ENCODE results near the gene LGMN.
A peak's percentile ranks its signal among the peaks of the same experiment; 100 is the strongest.

LGMN gene

GRCh38 chr14:92793709-92794546, 45.5 kb upstream of the LGMN start, which contains the start of gene GOLGA5 (continued):
- TF ChIP-seq ZNF610 (tag by site-specific recombination; IDR thresholded peaks at IDR 0.05; ENCODE audit: borderline replicate concordance) (no peak), HOXA7 (CRISPR knock-in tag; IDR thresholded peaks at IDR 0.05; ENCODE audit: borderline replicate concordance) (no peak), ZBTB20 (tag by site-specific recombination; IDR thresholded peaks at IDR 0.05) (peak; percentile 81; the same call in 1 of the 2 replicates), ZNF488 (tag by site-specific recombination; IDR thresholded peaks at IDR 0.05) (no peak), ZNF701 (tag by site-specific recombination; IDR thresholded peaks at IDR 0.05) (no peak), ZFP69B (tag by site-specific recombination; IDR thresholded peaks at IDR 0.05) (peak; percentile 47; the same call in 1 of the 2 replicates), ZNF214 (tag by site-specific recombination; IDR thresholded peaks at IDR 0.05; ENCODE audit: borderline replicate concordance) (no peak), ZNF585B (tag by site-specific recombination; IDR thresholded peaks at IDR 0.05) (no peak), KLF9 (tag by site-specific recombination; IDR thresholded peaks at IDR 0.05; ENCODE audit: low read depth) (peak; percentile 98), ZNF169 (tag by site-specific recombination; IDR thresholded peaks at IDR 0.05) (no peak), ZNF416 (tag by site-specific recombination; IDR thresholded peaks at IDR 0.05) (no peak), KLF10 (tag by site-specific recombination; IDR thresholded peaks at IDR 0.05) (peak; percentile 91), ZNF280D (tag by site-specific recombination; IDR thresholded peaks at IDR 0.05) (no peak), ZNF549 (tag by site-specific recombination; IDR thresholded peaks at IDR 0.05) (no peak), ZNF623 (tag by site-specific recombination; IDR thresholded peaks at IDR 0.05) (no peak), PRDM6 (tag by site-specific recombination; IDR thresholded peaks at IDR 0.05) (no peak), ZNF639 (tag by site-specific recombination; IDR thresholded peaks at IDR 0.05) (0 out of 2 replicates have a peak, but pooled peaks have one; percentile 18), ZNF529 (tag by site-specific recombination; IDR thresholded peaks at IDR 0.05; ENCODE audit: insufficient replicate concordance) (no peak), ZNF155 (tag by site-specific recombination; IDR thresholded peaks at IDR 0.05) (no peak), ZBTB8A (tag by site-specific recombination; IDR thresholded peaks at IDR 0.05) (no peak; the same call in 1 of the 2 replicates), ZNF302 (tag by site-specific recombination; IDR thresholded peaks at IDR 0.05; ENCODE audit: low read depth) (no peak), ZIC2 (tag by site-specific recombination; IDR thresholded peaks at IDR 0.05) (peak; percentile 51), TSHZ1 (tag by site-specific recombination; IDR thresholded peaks at IDR 0.05; ENCODE audit: borderline replicate concordance) (no peak), ZNF555 (tag by site-specific recombination; conservative IDR thresholded peaks at IDR 0.05) (no peak)
- TF ChIP-seq, protein P1, sequence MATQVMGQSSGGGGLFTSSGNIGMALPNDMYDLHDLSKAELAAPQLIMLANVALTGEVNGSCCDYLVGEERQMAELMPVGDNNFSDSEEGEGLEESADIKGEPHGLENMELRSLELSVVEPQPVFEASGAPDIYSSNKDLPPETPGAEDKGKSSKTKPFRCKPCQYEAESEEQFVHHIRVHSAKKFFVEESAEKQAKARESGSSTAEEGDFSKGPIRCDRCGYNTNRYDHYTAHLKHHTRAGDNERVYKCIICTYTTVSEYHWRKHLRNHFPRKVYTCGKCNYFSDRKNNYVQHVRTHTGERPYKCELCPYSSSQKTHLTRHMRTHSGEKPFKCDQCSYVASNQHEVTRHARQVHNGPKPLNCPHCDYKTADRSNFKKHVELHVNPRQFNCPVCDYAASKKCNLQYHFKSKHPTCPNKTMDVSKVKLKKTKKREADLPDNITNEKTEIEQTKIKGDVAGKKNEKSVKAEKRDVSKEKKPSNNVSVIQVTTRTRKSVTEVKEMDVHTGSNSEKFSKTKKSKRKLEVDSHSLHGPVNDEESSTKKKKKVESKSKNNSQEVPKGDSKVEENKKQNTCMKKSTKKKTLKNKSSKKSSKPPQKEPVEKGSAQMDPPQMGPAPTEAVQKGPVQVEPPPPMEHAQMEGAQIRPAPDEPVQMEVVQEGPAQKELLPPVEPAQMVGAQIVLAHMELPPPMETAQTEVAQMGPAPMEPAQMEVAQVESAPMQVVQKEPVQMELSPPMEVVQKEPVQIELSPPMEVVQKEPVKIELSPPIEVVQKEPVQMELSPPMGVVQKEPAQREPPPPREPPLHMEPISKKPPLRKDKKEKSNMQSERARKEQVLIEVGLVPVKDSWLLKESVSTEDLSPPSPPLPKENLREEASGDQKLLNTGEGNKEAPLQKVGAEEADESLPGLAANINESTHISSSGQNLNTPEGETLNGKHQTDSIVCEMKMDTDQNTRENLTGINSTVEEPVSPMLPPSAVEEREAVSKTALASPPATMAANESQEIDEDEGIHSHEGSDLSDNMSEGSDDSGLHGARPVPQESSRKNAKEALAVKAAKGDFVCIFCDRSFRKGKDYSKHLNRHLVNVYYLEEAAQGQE (tag by site-specific recombination; IDR thresholded peaks at IDR 0.05): no peak

Data from HEK293 (cell line).